K562 (cell line): ENCODE data around the gene CYRIA. TPM values are rescaled to one million over a fixed set of nuclear protein-coding genes. Genes with fewer than 3 reads are reported as not detected.

ENCODE experiments used
- ATAC-seq: fragments of 200-7000 bp; cut with Tn5 transposase; 3 replicates; pipeline ENCODE4 v1.9.1; 2020; ENCODE audit warnings: moderate library complexity
- BruUV-seq: library from RNA; stranded (reverse); fragments of 400-500 nt; replicated peaks from 2 replicates; lab custom pipeline; 2021; lab: Mats Ljungman, UMichigan
- CTCF ChIA-PET: fragments of 300-600 bp; formaldehyde crosslinking; extraction: SDS; loops from one replicate; lab custom pipeline; 2021; ENCODE audit warnings: low intra/inter-chr PET ratio; lab: Yijun Ruan, JAX
- POLR2A ChIA-PET: fragments of 300-600, 350-650 bp; sonication (Branson Sonifier 250); formaldehyde crosslinking; extraction: SDS; loops from one replicate; lab custom pipeline; 2021; ENCODE audit warnings: antibody characterized with exemption, inconsistent platforms; lab: Yijun Ruan, JAX
- DNase-seq, 4 experiments: peaks; one replicate each; pipeline versions ENCODE4 v3.0.0 to v3.0.0-alpha.2; 2011 to 2018; ENCODE audit warnings: low spot score in 3 of 4, mixed read lengths in 3 of 4; ENCODE audit errors: extremely low read depth in 1 of 4
- FAIRE-seq: peaks from 2 replicates; lab custom pipeline; 2011; peaks lifted over from hg19 to GRCh38; lab: Jason Lieb, UNC
- H2AFZ ChIP-seq: 2 replicates; pipeline ENCODE4 v1.6.0; 2011; ENCODE audit warnings: low read depth, low read length, control low read depth, inconsistent platforms
- H3K27ac ChIP-seq: fragments of 200-600 bp; 3 replicates; pipeline ENCODE4 v1.8.0; 2011; ENCODE audit warnings: low read depth, mild to moderate bottlenecking, control low read depth, inconsistent platforms, low read length, moderate library complexity, mixed read lengths; ENCODE audit errors: extremely low read depth
- H3K27me3 ChIP-seq, 2 experiments: fragments of 300-600 bp in 1 of 2; 2 replicates in 1 of 2; 3 replicates in 1 of 2; pipeline versions ENCODE4 v1.6.0 to v1.8.0; 2011; ENCODE audit warnings: inconsistent platforms in 2 of 2, low read length in 2 of 2, mild to moderate bottlenecking in 1 of 2, mixed read lengths in 1 of 2, moderate library complexity in 1 of 2; ENCODE audit not compliant: control insufficient read depth in 2 of 2, insufficient read depth in 2 of 2
- H3K36me3 ChIP-seq: fragments of 300-600 bp; 3 replicates; pipeline ENCODE4 v1.8.0; 2011; ENCODE audit warnings: mild to moderate bottlenecking, low read length, inconsistent platforms; ENCODE audit not compliant: control insufficient read depth, insufficient read depth
- H3K4me1 ChIP-seq, 2 experiments: fragments of 200-600 bp in 1 of 2; replicated peaks in 1 of 2; 2 replicates in 1 of 2; 3 replicates in 1 of 2; pipeline versions ENCODE4 v1.5.1 to v1.8.0; 2011; ENCODE audit warnings: inconsistent platforms in 2 of 2, low read length in 2 of 2, mild to moderate bottlenecking in 1 of 2, mixed read lengths in 1 of 2, moderate library complexity in 1 of 2; ENCODE audit not compliant: control insufficient read depth in 2 of 2, insufficient read depth in 2 of 2
- H3K4me2 ChIP-seq: 2 replicates; pipeline ENCODE4 v1.6.1; 2011; ENCODE audit warnings: low read length, control low read depth, inconsistent platforms, mixed read lengths; ENCODE audit not compliant: insufficient read depth
- H3K4me3 ChIP-seq: fragments of 200-600 bp; sonication (generic), shearing (Covaris generic); 2 replicates; pipeline ENCODE4 v1.5.1; 2016; ENCODE audit warnings: control low read depth, inconsistent platforms
- H3K79me2 ChIP-seq: fragments of 200-600 bp; 3 replicates; pipeline ENCODE4 v1.8.0; 2011; ENCODE audit warnings: low read length, inconsistent platforms; ENCODE audit not compliant: control insufficient read depth, insufficient read depth
- H3K9ac ChIP-seq, 2 experiments: 2 replicates each; pipeline versions ENCODE4 v1.6.0 to v1.6.1; 2011; ENCODE audit warnings: low read depth in 2 of 2, low read length in 2 of 2, control low read depth in 1 of 2, inconsistent platforms in 1 of 2, mild to moderate bottlenecking in 1 of 2, mixed read lengths in 1 of 2; ENCODE audit not compliant: insufficient read depth in 1 of 2
- H3K9me1 ChIP-seq: one replicate; pipeline ENCODE4 v1.6.0; 2011; ENCODE audit warnings: inconsistent platforms, mild to moderate bottlenecking, low read length, moderate library complexity; ENCODE audit not compliant: control insufficient read depth, insufficient read depth
- H3K9me3 ChIP-seq: replicated peaks from 2 replicates; pipeline ENCODE4 v1.5.1; 2011; ENCODE audit warnings: low read depth, low read length, inconsistent platforms; ENCODE audit not compliant: control insufficient read depth, insufficient read depth
- H4K20me1 ChIP-seq: replicated peaks from 2 replicates; pipeline ENCODE4 v1.6.1; 2011; ENCODE audit warnings: low read length, inconsistent platforms, mixed read lengths; ENCODE audit not compliant: control insufficient read depth, insufficient read depth
- ETV1 ChIP-seq: fragments of 450-650 bp; conservative IDR thresholded peaks from 2 replicates; pipeline ENCODE4 v1.6.1; 2016; ENCODE audit warnings: missing genetic modification characterization, control low read depth, low read depth, missing compliant biosample characterization
- HIVEP1 ChIP-seq: fragments of 250-450 bp; sonication (Bioruptor Pico); IDR thresholded peaks from 2 replicates; pipeline ENCODE4 v1.4.0; 2020; ENCODE audit warnings: mild to moderate bottlenecking
- MAZ ChIP-seq, 2 experiments: fragments of 450-650 bp in 1 of 2; sonication (generic) in 1 of 2; formaldehyde crosslinking; IDR thresholded peaks in 1 of 2; conservative IDR thresholded peaks in 1 of 2; 2 replicates each; pipeline versions ENCODE4 v1.4.0 to v1.5.0; 2020; ENCODE audit warnings: mild to moderate bottlenecking in 1 of 2, missing genetic modification reagents in 1 of 2
- MEF2D ChIP-seq: conservative IDR thresholded peaks from 2 replicates; pipeline ENCODE4 v1.6.1; 2016; ENCODE audit warnings: low read depth, missing genetic modification characterization, missing compliant biosample characterization
- MTF1 ChIP-seq: fragments of 250-450 bp; sonication (Bioruptor Pico); IDR thresholded peaks from 2 replicates; pipeline ENCODE4 v1.9.0; 2021; ENCODE audit warnings: moderate library complexity, mild to moderate bottlenecking, inconsistent platforms, borderline replicate concordance
- POLR3G ChIP-seq: IDR thresholded peaks from 2 replicates; pipeline ENCODE4 v1.6.1; 2011; ENCODE audit not compliant: insufficient read length, insufficient replicate concordance; ENCODE audit errors: extremely low read depth
- SLC30A9 ChIP-seq: fragments of 250-450 bp; sonication (Bioruptor Pico); IDR thresholded peaks from 2 replicates; pipeline ENCODE4 v1.8.0; 2022; ENCODE audit warnings: mild to moderate bottlenecking, moderate library complexity
- SRSF3 ChIP-seq: fragments of 200-400 bp; formaldehyde crosslinking; IDR thresholded peaks from 2 replicates; pipeline ENCODE4 v1.6.1; 2016; ENCODE audit warnings: mild to moderate bottlenecking, low read length, moderate library complexity; ENCODE audit not compliant: insufficient read depth
- TEAD4 ChIP-seq, 2 experiments: sonication (generic) in 1 of 2; formaldehyde crosslinking in 1 of 2; IDR thresholded peaks; 2 replicates each; pipeline versions ENCODE4 v1.6.1 to v1.8.0; 2012 to 2022; ENCODE audit warnings: borderline replicate concordance in 1 of 2, inconsistent platforms in 1 of 2, low read length in 1 of 2, mild to moderate bottlenecking in 1 of 2, missing genetic modification reagents in 1 of 2
- ZFP91 ChIP-seq: sonication (generic); formaldehyde crosslinking; IDR thresholded peaks from 2 replicates; pipeline ENCODE4 v1.8.0; 2022; ENCODE audit warnings: mild to moderate bottlenecking, missing genetic modification reagents
- ZNF778 ChIP-seq: fragments of 450-650 bp; formaldehyde crosslinking; IDR thresholded peaks from 2 replicates; pipeline ENCODE4 v1.4.0; 2020; ENCODE audit warnings: mild to moderate bottlenecking, moderate library complexity
- WGBS: fragments of 100-300 bp; shearing (Covaris generic); methylation state at CpG from one replicate; pipeline ENCODE4 v1.1.6; 2016; ENCODE audit warnings: low coverage, mixed read lengths; ENCODE audit not compliant: insufficient coverage; ENCODE audit errors: missing lambda C conversion rate; 5-methylcytosine and 5-hydroxymethylcytosine counted together
- in situ Hi-C: fragments of 300-500 bp; cut with MboI; formaldehyde crosslinking; loops from 4 replicates; pipeline ENCODE4 v1.15.0; 2018; ENCODE audit warnings: inconsistent platforms, mixed read lengths
- intact Hi-C: fragments of 100-400 bp; cut with micrococcal nuclease; formaldehyde crosslinking; loops from 2 replicates; pipeline ENCODE4 v1.14.2; 2022
- polyA plus RNA-seq, 8 experiments: library from polyadenylated mRNA; depleted of rRNA in 4 of 8; stranded (reverse) in 5 of 8; unstranded in 3 of 8; fragments of >200 nt; fragmentation: Nextera tagmentation in 2 of 8; fragmentation: Illumina TruSeq in 1 of 8; extraction: Ambion mirVana in 2 of 8; extraction: Trizol in 1 of 8; gene quantifications; 2 replicates each; pipeline versions ENCODE4 v1.2.1 to v1.2.3, GENCODE V29; 2011 to 2014; ENCODE audit warnings: inconsistent platforms in 1 of 8, missing spikeins in 1 of 8
- total RNA-seq, 7 experiments: library from RNA; depleted of rRNA in 6 of 7; stranded (reverse); fragments of >200 nt in 6 of 7; fragmentation: Illumina TruSeq in 2 of 7; extraction: Trizol in 2 of 7; gene quantifications; 2 replicates each; pipeline versions ENCODE4 v1.2.1 to v1.2.3, GENCODE V29; 2011 to 2021; ENCODE audit warnings: low replicate concordance in 1 of 7

The CYRIA gene
- total and polyA plus RNA-seq, 9 of the 15 experiments (the other 6 are each of a cell fraction or from before 2014, with no cell fraction given), result 0.84 to 5.6 (median 3.0) TPM

- ChIA-PET POLR2A (interaction anchor here (0.7 to 3.7 kb wide), 3 partner anchors 9 to 24 kb away, joined by 3 to 15 read pairs (median 4); no protein-coding TSS in a partner anchor), CTCF (no interaction called here)
- H2AFZ ChIP-seq, result no peak overlapping the region
- FAIRE-seq (no peak), DNase-seq (no peak), ATAC-seq (no peak; the same call in 2 of the 3 replicates)
- in situ Hi-C loops, result no loop called here
- H4K20me1 ChIP-seq, result no peaks in the 10 kb centered on the region
- H3K36me3 ChIP-seq, result no peaks in the 10 kb centered on the region
- H3K9ac ChIP-seq, result no peak overlapping the region
- BruUV-seq, result no TSS peak
- H3K4me2 ChIP-seq, result no peak overlapping the region
- no peaks in the 10 kb centered on the region for H3K9me3 ChIP-seq
- no peaks in the 10 kb centered on the region for H3K9me1 ChIP-seq
- no peak overlapping the region for H3K4me3 ChIP-seq
- no peak overlapping the region for H3K27ac ChIP-seq
- TF ChIP-seq MEF2D (tag) (no peak), HIVEP1 (no peak), POLR3G (no peak), TEAD4 (IDR thresholded peaks at IDR 0.05; ENCODE audit: low read length) (no peak), TEAD4 (CRISPR knock-in tag; IDR thresholded peaks at IDR 0.05; ENCODE audit: borderline replicate concordance) (no peak), MAZ (CRISPR knock-in tag; conservative IDR thresholded peaks at IDR 0.05 in 1 of 2, IDR thresholded peaks at IDR 0.05 in 1 of 2) (no peak), SRSF3 (no peak), ZFP91 (CRISPR knock-in tag) (no peak), SLC30A9 (CRISPR knock-in tag) (no peak), ZNF778 (no peak), MTF1 (no peak), ETV1 (no peak)
- whole genome bisulfite sequencing, result 47% methylated on average over 2 of the region's 2 CpGs
- no peaks in the 10 kb centered on the region for H3K79me2 ChIP-seq
- H3K4me1 ChIP-seq, result peaks cover 3 to 33% of the 10 kb centered on the region in 2 experiments; a peak in 4 of 5 replicates
- no peaks in the 10 kb centered on the region for H3K27me3 ChIP-seq
- intact Hi-C loops, result no loop called here
These were observed 12.6 kb downstream of the CYRIA start for GRCh38 chr2:16653083-16653375.
